GM03348 (cell line): ENCODE data around the gene ERAL1.
A peak's percentile ranks its signal among the peaks of the same experiment; 100 is the strongest.
"Not testable (repeated sequence)": the region's sequence is repeated elsewhere in the genome, so short reads cannot be mapped to it uniquely, and the experiment has no call there.

ENCODE experiments used
- DNase-seq: peaks from one replicate; pipeline ENCODE4 v3.0.0; 2012; ENCODE audit warnings: low spot score

The ERAL1 gene

DNA sequence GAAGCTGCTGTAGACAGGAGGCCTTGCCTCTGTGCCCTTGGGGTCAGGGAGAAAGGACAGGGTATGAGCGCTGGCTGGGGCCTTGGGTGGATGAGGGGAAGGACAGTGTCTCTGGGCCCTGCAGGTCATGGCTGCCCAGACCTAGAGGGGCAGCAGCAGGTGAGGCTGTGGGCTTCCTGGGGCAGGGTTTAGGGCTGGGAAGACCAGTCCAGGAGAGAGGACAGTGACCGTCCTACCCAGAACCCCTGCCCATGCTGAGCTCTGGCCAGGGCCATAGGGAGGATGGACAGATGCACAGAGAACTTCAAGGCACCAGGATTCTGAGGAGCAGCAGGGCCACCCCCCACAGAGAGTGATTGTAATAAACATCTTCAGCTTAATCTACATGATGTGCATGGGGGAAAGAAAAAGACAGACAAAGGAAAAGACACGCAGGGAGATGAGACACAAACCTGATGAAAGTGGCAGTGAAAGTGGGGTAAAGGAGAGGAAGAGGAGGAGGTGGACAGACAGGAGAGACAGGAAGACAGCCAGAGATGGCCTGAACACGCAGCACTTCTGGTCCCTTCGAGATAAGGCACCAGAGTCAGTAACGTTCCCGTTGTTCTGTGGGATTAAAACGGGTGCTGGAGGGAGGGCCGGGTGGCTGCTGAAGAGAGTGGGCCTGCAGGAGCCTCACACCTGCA is 25.2 kb downstream of the ERAL1 start:
- DNase-seq: no peak

DNA sequence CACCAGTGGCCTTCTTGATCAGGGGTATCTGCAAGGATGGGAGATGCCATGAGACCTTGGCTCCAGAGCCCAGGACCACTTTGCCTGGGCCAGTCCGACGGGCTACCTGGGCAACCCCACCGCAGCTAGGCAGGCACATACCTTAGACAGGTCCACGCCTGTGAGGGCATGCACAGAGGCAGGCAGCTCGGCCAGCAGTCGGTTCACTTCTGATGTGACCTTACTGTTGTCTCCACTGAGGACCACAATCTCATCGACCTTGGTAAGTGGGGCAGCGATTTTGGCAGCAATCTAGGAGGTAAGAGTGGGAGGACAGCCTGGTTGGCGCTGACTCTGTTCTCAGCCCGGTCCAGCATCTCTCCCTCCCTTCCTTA is 25.7 kb downstream of the ERAL1 start:
- DNase-seq: no peak

DNA sequence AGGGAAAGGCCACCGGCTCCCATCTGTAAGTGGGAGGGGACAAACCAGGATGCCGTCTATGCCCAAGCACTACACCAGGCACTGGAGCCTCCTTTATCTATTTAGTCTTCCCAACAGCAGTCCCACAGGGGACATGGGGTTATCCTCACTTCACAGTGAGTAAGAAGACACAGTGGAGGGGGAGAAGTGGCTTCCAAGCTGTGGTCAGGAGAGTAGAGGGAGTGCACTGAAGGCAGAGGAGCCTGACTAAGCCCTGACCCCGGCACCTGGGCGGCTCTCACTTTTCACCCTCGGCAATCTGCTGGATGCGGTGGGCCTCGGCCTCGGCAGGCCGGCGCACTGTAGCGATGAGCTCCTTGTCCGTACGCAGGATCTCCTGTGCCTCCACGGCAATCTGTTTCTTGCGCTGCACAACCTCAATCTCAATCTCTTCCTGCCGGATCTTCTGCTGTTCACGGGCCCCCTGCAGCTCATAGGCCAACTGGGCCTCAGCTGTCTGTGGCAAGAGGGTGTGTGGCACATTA is 26.8 kb downstream of the ERAL1 start:
- no peak for DNase-seq

DNA sequence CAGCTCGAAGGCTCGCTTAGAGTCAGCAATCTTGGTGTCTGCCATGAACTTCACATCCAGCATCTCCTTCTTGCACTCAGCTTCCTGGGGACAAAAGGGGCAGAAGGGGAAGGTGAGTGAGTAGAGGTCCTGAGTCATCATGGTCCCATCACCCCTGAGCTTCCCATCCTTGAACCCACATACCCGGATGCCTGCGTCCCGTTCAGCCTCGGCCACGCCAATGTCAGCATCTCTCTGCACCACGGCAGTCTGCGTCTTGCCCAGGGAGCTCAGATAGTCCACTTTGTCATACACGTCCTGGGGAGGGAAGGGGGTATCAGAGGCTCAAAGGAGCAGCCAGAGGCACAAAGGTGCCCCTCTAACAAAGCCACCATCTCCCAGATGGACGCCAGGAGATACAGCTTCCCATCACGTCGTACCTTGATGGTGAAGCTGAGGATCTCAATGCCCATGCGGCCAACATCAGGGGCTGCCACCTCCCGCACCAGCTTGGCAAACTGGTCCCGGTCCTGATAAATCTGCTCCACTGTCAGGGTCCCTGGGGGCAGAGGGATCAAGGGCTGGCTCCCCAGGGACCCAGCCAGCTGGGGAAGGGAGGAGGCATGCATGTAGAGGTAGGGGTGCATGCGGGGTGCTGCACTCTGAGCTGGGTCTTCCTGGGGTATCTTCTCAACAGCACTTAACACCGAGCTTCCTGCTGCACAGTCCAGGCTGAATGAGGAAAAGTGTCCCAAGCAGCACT is 27.5 kb downstream of the ERAL1 start:
- DNase-seq: no peak

DNA sequence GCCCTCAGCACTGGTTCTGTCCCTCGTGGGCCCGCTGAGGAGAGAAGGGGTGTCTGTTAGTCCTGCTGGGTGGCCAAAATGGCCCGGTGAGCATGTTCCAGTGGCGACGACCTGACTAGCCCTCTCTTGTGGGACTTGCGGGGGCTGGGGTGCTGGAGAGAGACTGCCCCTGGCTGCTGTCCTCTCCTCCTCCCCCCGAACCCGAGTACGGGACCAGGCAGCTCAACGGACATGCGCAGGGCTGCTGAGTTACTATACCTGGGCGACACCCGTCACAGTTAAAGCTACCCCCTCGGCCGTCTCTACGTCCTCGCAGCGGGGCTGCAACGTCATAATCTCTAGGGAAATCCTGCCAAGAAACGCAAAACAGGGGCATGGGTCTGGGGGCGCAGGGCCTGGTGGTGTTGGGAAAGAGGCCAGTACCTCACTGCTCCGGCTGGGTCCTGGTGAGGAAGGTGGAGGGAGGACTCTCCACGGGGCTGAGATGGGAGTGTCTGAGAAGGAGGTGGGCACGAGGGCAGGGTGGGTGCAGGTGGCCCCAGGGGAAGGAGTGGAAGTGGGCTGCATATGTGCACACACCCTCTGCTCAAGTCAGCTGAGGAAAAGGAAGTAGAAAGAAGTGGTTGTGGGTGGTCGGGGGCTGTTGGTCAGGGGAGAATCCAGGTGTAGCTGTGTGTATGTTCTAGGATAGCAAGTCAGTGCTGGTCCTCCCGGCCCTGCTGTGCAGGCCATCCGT is 29.3 kb downstream of the ERAL1 start:
- DNase-seq: no peak

DNA sequence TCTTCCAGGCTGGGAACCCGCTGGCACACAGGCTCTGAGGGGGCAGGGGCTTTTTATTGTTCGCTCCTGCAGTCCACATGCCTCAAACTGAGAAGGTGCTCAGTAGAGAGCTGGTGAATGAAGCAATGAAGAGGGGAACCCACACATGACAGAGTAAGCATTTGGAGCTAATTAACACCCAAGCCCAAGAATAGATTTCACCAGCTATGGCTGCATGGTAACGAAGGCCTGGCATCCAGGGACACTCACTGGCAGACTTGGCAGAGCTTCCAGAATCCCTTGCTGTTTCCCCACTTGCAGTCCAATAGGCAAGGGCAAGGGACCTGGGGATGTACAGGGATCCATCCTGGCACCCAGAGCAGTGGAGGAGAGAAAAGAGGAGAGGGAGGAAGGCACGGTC is 30.5 kb downstream of the ERAL1 start:
- no peak for DNase-seq

DNA sequence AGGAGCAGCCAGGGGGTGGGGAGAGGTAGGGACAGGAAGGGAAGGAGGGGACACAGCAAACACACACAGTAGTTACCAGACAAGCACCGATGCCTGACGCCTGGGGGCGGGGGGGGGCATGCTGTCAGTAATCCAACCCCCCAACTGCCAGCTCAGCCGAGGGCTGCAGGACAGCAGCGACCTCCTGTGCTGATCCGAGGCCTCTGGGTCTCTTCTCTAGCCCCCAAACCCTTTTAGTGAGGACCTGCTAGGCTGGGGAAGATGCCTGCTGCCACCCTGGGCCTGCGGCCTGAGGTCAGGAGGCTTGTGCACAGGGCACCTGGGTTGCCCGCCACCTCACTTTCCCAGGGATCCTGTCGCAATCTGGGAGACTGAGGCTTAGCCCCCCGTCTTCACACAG is 31.1 kb downstream of the ERAL1 start:
- DNase-seq: no peak

DNA sequence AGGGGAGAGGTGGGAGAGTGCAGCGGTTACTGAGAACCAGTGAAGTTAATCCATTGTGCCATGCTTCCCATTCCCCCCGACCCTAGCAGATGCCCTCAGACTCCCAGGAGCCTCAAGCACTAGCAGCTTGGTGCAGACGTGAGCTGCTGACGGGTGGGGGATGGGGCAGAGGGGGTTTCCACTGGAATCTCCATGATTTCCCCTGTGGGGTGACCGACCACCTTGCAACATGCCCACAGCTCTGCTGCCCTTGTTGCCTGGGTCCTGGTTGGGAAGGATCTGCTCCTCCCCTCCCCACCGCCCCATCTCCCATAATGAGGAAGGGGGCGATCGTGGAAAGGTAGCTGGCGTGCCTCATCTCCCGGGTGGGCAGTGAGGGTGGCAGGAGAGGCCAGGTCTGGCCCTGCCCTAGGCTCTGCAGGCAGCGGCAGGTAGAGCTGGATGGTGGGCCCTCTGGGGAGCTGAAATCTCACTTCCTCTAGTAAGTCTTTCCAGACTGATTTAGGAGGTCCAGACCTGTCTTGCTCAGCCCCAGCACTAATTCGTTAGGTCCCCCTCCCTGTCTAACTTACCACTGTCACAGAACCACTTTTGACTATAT is 33.2 kb downstream of the ERAL1 start:
- DNase-seq: no peak

DNA sequence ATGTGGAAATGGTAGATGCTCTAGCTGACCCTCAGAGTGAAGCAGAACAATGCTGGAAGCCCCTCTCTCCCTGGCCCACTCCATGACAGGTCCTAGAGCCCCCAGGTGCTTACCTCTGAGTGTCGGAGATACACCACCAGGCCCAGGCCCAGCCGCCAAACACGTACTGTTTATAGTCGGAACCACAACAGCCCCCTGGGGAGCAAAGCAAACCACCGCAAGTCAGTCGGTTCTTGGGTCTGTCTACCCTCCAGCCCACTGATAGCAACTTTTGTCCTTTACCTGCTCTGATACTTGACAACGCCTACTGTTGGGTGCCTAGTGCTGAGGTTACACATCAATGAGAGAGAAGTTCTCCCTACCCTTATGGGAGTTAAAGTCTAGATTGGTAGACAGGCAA is 34.0 kb downstream of the ERAL1 start:
- DNase-seq: no peak

DNA sequence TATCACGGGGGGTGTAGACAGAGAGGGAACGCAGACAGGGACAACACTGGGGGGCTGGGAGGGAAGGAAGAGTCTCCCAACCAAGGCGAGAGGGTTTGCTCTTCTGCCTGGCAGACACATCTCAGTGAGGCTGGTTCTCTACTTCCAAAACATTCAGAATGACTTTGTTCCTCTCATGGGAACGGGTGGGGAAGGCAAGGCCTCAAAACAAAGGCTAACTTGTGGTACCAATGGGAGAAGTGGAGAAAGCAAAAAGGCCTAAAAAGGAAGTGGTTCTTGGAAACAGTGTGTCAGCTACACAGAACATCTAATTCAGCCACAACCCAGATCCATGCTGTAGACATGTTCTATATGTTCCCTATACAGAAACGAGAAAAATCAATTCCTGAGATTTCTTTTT is 35.2 kb downstream of the ERAL1 start:
- DNase-seq: no peak

DNA sequence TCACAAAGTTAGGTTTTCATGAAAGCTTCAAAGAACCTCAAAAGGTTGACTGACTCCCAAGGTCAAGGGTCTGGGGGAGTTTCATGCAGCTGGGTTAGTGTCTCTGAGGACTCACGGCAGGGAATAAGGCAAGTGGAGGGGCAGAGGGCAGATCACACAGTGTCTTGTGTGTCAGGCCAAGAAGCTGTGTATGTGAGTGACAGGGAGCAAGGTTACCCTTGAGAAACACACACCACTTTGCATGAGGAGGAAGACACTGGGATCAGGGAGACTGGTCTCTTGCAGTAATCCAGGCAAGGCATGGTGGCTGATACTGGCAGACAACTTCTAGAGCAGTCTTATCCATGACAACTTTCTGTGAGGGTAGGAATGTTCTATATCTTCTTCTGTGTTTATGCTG is 36.4 kb downstream of the ERAL1 start:
- no peak for DNase-seq

DNA sequence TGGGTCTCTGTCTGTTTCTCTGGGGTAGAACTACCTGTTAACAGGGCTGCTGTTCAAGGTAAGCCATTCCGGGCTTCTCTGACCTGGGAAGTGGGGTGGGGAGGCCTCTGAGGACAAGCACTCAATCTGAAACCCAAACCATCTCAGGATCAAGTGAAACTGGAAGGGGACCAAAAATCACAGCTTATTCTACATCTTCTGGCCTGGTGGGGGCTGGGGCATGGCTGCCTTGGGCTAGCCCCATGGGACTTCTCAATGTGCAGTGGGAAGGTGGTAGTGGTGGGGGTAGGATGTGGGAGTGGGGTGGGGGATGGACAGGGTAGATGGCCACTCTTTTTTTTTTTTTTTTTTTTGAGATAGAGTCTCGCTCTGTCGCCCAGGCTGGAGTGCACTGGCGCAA is 37.2 kb downstream of the ERAL1 start:
- DNase-seq: no peak

DNA sequence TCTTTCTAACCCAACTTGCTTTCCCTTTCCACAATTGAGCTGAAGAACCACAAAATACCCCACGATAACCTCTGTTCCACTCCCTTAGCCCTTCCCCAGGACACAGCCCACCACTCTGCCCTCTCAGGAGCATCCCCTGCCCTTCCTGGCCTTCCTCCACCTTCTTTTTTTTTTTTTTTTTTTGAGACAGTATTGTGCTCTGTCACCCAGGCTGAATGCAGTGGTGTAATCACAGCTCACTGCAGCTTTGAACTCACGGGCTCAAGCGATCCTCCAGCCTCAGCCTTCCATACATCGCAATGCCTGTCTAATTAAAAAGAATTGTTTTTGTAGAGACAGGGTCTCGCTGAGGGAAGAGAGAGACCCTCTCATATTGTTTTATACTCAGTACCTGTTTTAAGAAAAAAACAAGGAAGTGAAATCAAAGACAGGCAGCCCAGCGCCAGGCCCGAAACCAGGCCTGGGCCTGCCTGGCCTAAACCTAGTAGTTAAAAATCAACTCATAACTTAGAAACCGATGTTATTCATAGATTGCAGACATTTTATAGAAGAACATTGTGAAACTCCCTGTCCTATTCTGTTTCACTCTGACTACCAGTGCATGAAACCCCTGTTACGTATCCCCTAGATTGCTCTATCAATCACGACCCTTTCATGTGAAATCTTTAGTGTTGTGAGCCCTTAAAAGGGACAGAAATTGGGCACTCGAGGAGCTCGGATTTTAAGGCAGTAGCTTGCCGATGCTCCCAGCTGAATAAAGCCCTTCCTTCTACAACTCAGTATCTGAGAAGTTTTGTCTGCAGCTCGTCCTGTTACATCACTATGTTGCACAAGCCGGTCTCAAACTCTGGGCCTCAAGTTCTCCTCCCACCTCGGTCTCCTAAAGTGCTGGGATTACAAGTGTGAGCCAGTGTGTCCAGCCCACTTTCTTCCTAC is 38.7 kb downstream of the ERAL1 start:
- not testable (repeated sequence) for DNase-seq

DNA sequence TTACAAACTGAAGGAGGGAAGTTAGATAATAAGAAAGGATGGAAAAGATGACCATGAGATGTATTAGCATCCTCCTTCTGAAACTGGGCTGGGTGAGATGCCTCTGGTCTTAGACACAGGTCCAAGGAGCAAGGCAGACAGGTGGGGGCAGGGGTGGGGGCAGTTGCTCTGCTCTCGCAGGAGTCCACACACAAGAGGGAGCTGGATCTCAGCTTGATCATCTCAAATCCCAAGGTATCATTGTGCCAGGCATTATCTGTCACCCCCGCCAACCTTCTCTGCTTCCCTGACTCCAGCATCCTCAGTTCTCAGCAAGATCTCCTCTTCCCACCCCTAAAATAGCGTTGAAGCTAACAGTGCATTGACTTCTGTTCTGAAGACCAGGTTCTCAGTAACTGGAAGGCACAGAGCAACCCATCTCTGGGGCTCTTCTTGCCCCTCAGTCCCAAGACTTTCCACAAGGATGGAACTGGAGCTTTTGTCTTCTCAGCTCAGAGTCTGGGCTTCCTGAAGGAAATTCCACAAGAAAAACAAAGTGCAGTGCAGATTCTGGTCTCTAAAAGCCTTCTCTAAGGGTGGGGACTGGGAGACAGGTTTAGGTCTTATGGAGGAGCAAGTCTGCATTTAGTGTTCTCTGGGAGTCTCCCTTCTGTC is 41.1 kb downstream of the ERAL1 start:
- DNase-seq: no peak

DNA sequence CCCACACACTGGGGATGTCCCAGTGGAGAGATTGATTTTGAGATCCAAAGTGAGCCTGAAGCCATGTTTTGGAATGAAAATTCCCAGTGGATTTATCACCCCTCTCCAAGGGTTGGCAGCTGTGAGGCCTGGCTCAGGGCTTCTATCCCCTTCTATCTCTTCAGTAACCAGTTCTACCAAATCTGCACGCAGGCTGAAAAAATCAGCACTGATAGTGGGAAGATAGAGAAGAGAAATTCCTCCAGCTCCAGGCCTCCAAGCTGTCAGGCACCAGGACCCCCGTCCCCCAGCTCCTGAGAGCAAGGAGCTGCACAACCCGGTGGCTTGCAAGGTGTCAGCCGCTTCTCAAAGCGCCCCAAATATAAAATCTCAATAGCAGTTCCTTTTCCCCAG is 41.7 kb downstream of the ERAL1 start:
- no peak for DNase-seq

DNA sequence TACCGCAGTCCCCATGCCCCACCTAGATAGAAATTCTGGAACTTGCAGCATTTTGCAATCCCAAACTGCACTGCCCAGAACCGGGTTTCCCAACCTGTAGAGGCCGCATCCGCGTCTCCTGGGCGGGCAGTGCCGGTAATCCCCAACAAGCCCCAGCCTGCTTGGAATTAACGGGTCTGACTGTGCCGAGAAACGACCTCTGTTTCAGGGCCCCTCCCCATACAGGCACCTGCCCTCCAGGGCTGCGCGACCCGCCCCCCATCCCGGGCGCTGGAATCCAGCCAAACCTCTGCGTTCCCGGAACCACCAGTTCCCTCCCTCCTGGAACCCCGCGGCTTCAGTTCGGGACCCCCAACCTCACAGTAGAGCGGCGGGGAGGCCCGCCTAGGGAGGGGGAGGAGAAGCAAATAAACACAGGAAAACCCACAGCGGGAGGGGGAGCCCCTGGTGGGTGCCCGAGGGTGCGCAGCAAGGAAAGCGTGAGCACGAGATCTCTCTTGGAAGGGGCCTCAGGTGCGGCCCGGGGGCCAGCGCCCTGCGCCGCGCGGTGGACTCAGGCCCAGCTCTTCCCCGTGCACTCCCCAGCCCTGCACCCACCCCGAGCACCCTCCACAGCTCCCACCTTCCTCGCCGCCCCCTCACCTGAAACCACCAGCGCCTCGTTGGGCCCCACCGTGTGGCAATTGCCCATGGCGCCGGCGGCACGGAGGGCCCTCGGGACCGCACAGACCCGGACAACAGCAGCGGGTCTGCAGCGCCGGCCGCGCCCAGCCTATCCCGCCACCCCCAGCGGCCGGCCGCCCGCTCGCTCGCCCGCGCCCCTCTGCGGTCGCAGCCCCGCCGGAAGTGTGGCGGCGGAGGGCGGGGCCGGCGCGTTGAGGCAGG is 42.3 kb downstream of the ERAL1 start, which contains the start of gene FLOT2:
FLOT2 (minus strand) TSS at position 850 of the 885 bp plus-strand sequence; CDS start at position 691, 159 bp downstream.
- DNase-seq: peak; percentile 86

DNA sequence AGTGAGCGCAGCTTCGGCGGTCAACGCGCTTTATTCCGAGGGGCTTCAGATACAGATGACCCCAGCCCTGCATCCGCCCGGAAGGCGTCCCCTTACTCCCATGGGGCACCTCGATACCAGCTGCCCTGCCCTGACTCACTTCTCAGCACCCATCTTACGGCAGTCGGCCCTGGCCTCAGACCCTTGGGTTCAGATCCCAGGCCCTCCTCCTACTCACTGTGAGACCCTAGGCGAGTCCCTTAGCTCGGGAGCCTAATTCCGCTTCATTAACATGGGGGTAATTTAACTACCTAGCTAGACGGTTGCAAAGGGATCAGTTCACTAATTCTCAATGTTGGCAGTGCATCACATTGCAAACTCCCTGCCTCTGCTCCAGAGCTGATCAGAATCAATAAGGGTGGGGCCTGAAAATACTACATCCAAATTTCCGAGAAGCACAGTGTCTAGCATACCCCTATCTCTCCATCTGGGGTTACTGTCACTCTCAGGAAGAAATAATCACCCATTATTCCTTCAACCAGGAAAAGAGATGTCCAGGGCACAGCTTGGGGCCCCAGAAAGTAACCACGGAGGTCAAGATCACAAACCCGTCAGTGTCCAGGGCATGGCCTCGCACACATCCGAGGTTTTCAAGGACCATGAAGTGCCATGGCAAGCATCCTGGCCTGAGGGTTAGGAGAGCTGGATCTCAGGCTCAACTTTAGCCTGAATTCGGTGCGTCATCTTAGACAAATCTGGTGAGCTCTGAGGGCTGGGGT is 43.1 kb downstream of the ERAL1 start:
- DNase-seq: no peak

DNA sequence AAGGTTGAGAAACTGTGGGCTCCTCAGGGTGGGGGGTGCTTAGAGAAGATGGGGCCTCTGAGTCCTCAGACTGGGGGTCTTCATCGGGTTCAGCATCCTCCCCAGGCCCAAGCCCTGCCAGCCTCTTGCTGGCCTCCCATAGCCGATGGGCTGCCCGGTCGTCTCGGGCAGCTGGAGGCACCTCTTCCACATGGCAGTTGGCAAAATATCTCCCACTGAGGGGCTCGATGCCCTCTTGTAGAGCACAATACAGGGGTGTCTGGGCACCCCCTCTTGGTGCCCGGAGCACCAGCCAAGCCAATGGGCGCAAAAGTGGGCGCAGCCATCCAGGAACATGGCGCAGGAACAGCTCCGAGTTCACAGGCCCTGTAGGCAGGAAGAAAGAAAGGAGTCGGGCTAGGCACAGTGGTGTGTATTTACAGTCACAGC is 43.7 kb downstream of the ERAL1 start:
- DNase-seq: no peak

DNA sequence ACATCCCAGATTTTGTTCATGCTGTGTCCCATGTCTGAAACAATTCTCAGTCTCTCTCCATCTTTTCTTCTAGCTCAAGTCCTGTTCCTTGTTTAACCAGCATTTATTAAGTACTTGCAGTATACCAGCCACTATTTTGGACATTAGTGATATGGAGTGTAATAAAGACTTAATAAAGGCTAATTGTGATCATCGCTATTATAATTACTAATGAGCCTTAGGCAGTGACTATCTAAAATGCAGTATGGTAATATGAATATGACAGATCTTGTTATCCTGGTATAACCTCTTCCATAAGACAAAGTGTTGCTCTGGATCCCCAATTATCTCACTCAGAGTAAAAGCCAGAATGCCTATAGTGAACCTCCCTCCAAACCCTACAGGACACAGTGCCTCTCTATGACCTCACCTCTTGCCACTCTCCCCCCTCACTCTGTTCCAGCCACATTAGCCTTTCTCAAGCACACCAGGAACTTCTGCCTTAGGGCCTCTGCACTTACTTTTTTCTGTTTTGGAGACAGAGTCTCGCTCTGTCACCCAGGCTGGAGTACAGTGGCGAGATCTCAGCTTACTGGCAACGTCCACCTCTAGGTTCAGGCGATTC is 44.5 kb downstream of the ERAL1 start:
- no peak for DNase-seq
